Ishikawa (cell line): ENCODE measurements around the gene SPRN.

Experiments
- EGR1 ChIP-seq: IDR thresholded peaks from 2 replicates; pipeline ENCODE4 v1.6.1; 2012
- EP300 ChIP-seq: IDR thresholded peaks from 2 replicates; pipeline ENCODE4 v1.6.1; 2012; ENCODE audit warnings: borderline replicate concordance
- NFIC ChIP-seq: IDR thresholded peaks from 2 replicates; pipeline ENCODE4 v1.6.1; 2012
- RAD21 ChIP-seq: IDR thresholded peaks from 2 replicates; pipeline ENCODE4 v1.6.1; 2012; ENCODE audit warnings: low read depth
- YY1 ChIP-seq: IDR thresholded peaks from 2 replicates; pipeline ENCODE4 v1.6.1; 2012; ENCODE audit warnings: low read depth
- TF ChIP-seq, protein P1 (sequence below): IDR thresholded peaks from 2 replicates; pipeline ENCODE4 v1.6.1; 2012

- TF ChIP-seq EGR1, result no peak
- no peak for TF ChIP-seq EP300
- TF ChIP-seq, protein P1, sequence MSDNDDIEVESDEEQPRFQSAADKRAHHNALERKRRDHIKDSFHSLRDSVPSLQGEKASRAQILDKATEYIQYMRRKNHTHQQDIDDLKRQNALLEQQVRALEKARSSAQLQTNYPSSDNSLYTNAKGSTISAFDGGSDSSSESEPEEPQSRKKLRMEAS, result no peak
- TF ChIP-seq NFIC, result no peak
- TF ChIP-seq YY1, result no peak
- no peak for TF ChIP-seq RAD21
Measured at GRCh38 chr10:133412381-133412711, 12.1 kb downstream of the SPRN start.
